Ovary (tissue), 9 donors: ENCODE measurements around the gene HOXB8. TPM values are rescaled to one million over a fixed set of nuclear protein-coding genes. Genes with fewer than 3 reads are reported as not detected.

Experiments
- DNase-seq, 5 donors: peaks; one replicate each; pipeline ENCODE4 v3.0.0-alpha.2; 2019 to 2020
- H3K27ac ChIP-seq, 2 donors: fragments of 200-600 bp; one replicate each; pipeline versions ENCODE4 v1.5.1 to v1.8.0; 2019 to 2022
- H3K27me3 ChIP-seq: fragments of 200-600 bp; one replicate; pipeline ENCODE4 v1.8.0; 2022
- H3K36me3 ChIP-seq: fragments of 200-600 bp; sonication (generic); one replicate; pipeline ENCODE4 v1.5.1; 2019
- H3K4me1 ChIP-seq: one replicate; pipeline ENCODE4 v1.8.1; 2013; ENCODE audit warnings: mild to moderate bottlenecking, moderate library complexity; ENCODE audit not compliant: insufficient read depth
- H3K4me3 ChIP-seq: fragments of 200-600 bp; sonication (generic); one replicate; pipeline ENCODE4 v1.5.1; 2017
- H3K9me3 ChIP-seq, 2 donors: fragments of 200-600 bp in 1 of 2; sonication (generic) in 1 of 2; one replicate each; pipeline versions ENCODE4 v1.5.1 to v1.8.1; 2013 to 2019; ENCODE audit warnings: mild to moderate bottlenecking in 1 of 2, moderate library complexity in 1 of 2
- CTCF ChIP-seq, 3 donors: fragments of 450-650 bp in 2 of 3; fragments of 200-600 bp in 1 of 3; IDR thresholded peaks; one replicate each; pipeline versions ENCODE4 v1.5.1 to v1.8.0; 2016 to 2022; ENCODE audit warnings: antibody characterized with exemption in 3 of 3, mild to moderate bottlenecking in 1 of 3
- EP300 ChIP-seq: sonication (generic); formaldehyde crosslinking; IDR thresholded peaks from one replicate; pipeline ENCODE4 v1.6.1; 2017; ENCODE audit warnings: antibody characterized with exemption
- POLR2A ChIP-seq: fragments of 450-650 bp; IDR thresholded peaks from one replicate; pipeline ENCODE4 v1.6.1; 2017; ENCODE audit warnings: antibody characterized with exemption, mild to moderate bottlenecking, moderate library complexity
- WGBS, 3 donors: extraction: QIAGEN DNeasy Blood & Tissue Kit in 1 of 3; methylation state at CpG; one replicate each; pipeline versions ENCODE4 v1.1.5 to v1.1.7; 2013 to 2017; 5-methylcytosine and 5-hydroxymethylcytosine counted together
- intact Hi-C, 4 donors: fragments of 100-400 bp; cut with DNase I; formaldehyde crosslinking; loops; one replicate each; pipeline versions ENCODE4 v1.11.0 to v1.15.1; 2022 to 2023
- polyA plus RNA-seq, 2 donors: library from polyadenylated mRNA; stranded (reverse); fragments of 200-250 nt in 1 of 2; fragments of 350-450 nt in 1 of 2; fragmentation: Illumina TruSeq in 1 of 2; extraction: RNeasy Lipid Tissue Mini Kit (QIAGEN cat#74804) in 1 of 2; gene quantifications; one replicate each; pipeline ENCODE4 v1.2.3, GENCODE V29; 2013 to 2014
- total RNA-seq, 7 donors: library from RNA; depleted of rRNA in 2 of 7; stranded (reverse); fragments of >200 nt in 2 of 7; fragmentation: NEBNext Ultra II Directional in 3 of 7; extraction: Animal tissue kit (Norgen Biotek cat#: 25700) in 3 of 7; gene quantifications; one replicate each; pipeline versions ENCODE4 v1.1.0 to v1.2.4, GENCODE V29; 2016 to 2023
- donor health status: DM: no; HTN: no; CAD: no; lungs with moderate emphysema.
- donor health status: DM: no; HTN: no; CAD: no.
- donor health status: Bipolar disorder and iron deficiency.
- donor health status: DM: yes; HTN: yes; CAD: no.
- donor health status: DM: no; HTN: no; CAD: no.
- donor health status: DM: yes; HTN: yes; CAD: no.

Gene HOXB8
- total and polyA plus RNA-seq, 9 donors: 0.17 to 2.5 (median 0.28) TPM; not detected in 4

- no peak overlapping the region for H3K27ac ChIP-seq
- no peaks in the 10 kb centered on the region for H3K36me3 ChIP-seq
- 16 to 23% (median 17%) methylated on average over 34 of the region's 34 CpGs for WGBS, 3 donors
- peaks cover 7% of the 10 kb centered on the region for H3K27me3 ChIP-seq
- H3K9me3 ChIP-seq: no peaks in the 10 kb centered on the region
- TF ChIP-seq EP300 (no peak), POLR2A (no peak), CTCF (IDR thresholded peaks at IDR 0.05) (no peak)
- intact Hi-C loops: no loop called here
- peak overlapping the region; percentile 57 for H3K4me3 ChIP-seq
- no peak for DNase-seq
- peaks cover 3% of the 10 kb centered on the region for H3K4me1 ChIP-seq
Measured at GRCh38 chr17:48586355-48587258, 28.5 kb downstream of the HOXB8 start.

GRCh38 chr17:48584223-48584741 lies 30.8 kb downstream of the HOXB8 start:
- Histone ChIP-seq H3K4me3 (no peak overlapping the region), H3K4me1 (peaks cover 3% of the 10 kb centered on the region), H3K36me3 (no peaks in the 10 kb centered on the region), H3K9me3 (no peaks in the 10 kb centered on the region), H3K27ac (no peak overlapping the region), H3K27me3 (peaks cover 8% of the 10 kb centered on the region)
- intact Hi-C loops: no loop called here
- 17 to 28% (median 22%) methylated on average over 2 of the region's 2 CpGs for WGBS, 3 donors
- DNase-seq: no peak
- TF ChIP-seq CTCF (IDR thresholded peaks at IDR 0.05) (no peak), EP300 (no peak), POLR2A (no peak)

- Histone ChIP-seq H3K27ac (no peak overlapping the region), H3K4me1 (peaks cover 3% of the 10 kb centered on the region), H3K27me3 (peaks cover 8% of the 10 kb centered on the region), H3K9me3 (no peaks in the 10 kb centered on the region), H3K4me3 (no peak overlapping the region), H3K36me3 (no peaks in the 10 kb centered on the region)
- DNase-seq: no peak
- TF ChIP-seq CTCF (IDR thresholded peaks at IDR 0.05) (no peak), POLR2A (no peak), EP300 (no peak)
- intact Hi-C loops: no loop called here
- WGBS, 3 donors: 54 to 74% (median 61%) methylated on average over 3 of the region's 3 CpGs
Measured at GRCh38 chr17:48583708-48584222, 31.3 kb downstream of the HOXB8 start.

- 28 to 57% (median 33%) methylated on average over 7 of the region's 7 CpGs for WGBS, 3 donors
- Histone ChIP-seq H3K4me3 (no peak overlapping the region), H3K36me3 (no peaks in the 10 kb centered on the region), H3K27me3 (peaks cover 8% of the 10 kb centered on the region), H3K27ac (no peak overlapping the region), H3K9me3 (no peaks in the 10 kb centered on the region), H3K4me1 (peaks cover 3% of the 10 kb centered on the region)
- TF ChIP-seq CTCF (IDR thresholded peaks at IDR 0.05) (no peak), POLR2A (no peak), EP300 (no peak)
- no peak for DNase-seq
- intact Hi-C loops: no loop called here
Measured at GRCh38 chr17:48582750-48583069, 32.4 kb downstream of the HOXB8 start.
